IMR-90 (cell line): ENCODE results near the gene PTPRG. TPM values are rescaled to one million over a fixed set of nuclear protein-coding genes. Genes with fewer than 3 reads are reported as not detected.

Source experiments
- ATAC-seq: fragments of 200-7000 bp; cut with Tn5 transposase; 2 replicates; pipeline ENCODE4 v1.9.1; 2020; ENCODE audit warnings: low read depth, mild to moderate bottlenecking, moderate library complexity
- BruUV-seq: library from RNA; stranded (reverse); fragments of 400-500 nt; replicated peaks from 2 replicates; lab custom pipeline; 2021; lab: Mats Ljungman, UMichigan
- CTCF ChIA-PET: fragments of 300-600 bp; formaldehyde crosslinking; extraction: SDS; loops from one replicate; lab custom pipeline; 2021; ENCODE audit warnings: antibody characterized with exemption; lab: Yijun Ruan, JAX
- POLR2A ChIA-PET: fragments of 300-600 bp; sonication (Branson Sonifier 250); formaldehyde crosslinking; loops from one replicate; lab custom pipeline; 2022; ENCODE audit warnings: antibody characterized with exemption; ENCODE audit not compliant: unreplicated experiment; lab: Charles Lee
- DNase-seq: peaks from one replicate; pipeline ENCODE4 v3.0.0; 2013
- H2AFZ ChIP-seq: replicated peaks from 2 replicates; pipeline ENCODE3; 2013; ENCODE audit warnings: low read length, mild to moderate bottlenecking; ENCODE audit not compliant: poor library complexity
- H2AK5ac ChIP-seq: 2 replicates; pipeline ENCODE4 v1.6.1; 2013; ENCODE audit warnings: low read depth, low read length, inconsistent platforms
- H2AK9ac ChIP-seq: replicated peaks from 2 replicates; pipeline ENCODE3; 2013; ENCODE audit warnings: mild to moderate bottlenecking, low read depth, low read length, moderate library complexity; ENCODE audit not compliant: poor library complexity
- H2BK120ac ChIP-seq: 2 replicates; pipeline ENCODE4 v1.6.1; 2013; ENCODE audit warnings: low read depth, low read length, inconsistent platforms
- H2BK15ac ChIP-seq: 3 replicates; pipeline ENCODE4 v1.6.1; 2013; ENCODE audit warnings: low read depth, low read length, inconsistent platforms
- H2BK20ac ChIP-seq: 2 replicates; pipeline ENCODE4 v1.6.1; 2013; ENCODE audit warnings: low read depth, mild to moderate bottlenecking, inconsistent platforms, low read length, moderate library complexity
- H2BK5ac ChIP-seq: 2 replicates; pipeline ENCODE4 v1.6.1; 2013; ENCODE audit warnings: mild to moderate bottlenecking, low read depth, low read length, inconsistent platforms; ENCODE audit not compliant: poor library complexity, severe bottlenecking
- H3K14ac ChIP-seq: replicated peaks from 2 replicates; pipeline ENCODE4 v1.6.1; 2013; ENCODE audit warnings: low read depth, low read length, inconsistent platforms
- H3K18ac ChIP-seq: 2 replicates; pipeline ENCODE4 v1.6.1; 2013; ENCODE audit warnings: low read depth, low read length, control low read depth
- H3K23ac ChIP-seq: 2 replicates; pipeline ENCODE4 v1.6.1; 2013; ENCODE audit warnings: low read depth, low read length, inconsistent platforms
- H3K27ac ChIP-seq: 2 replicates; pipeline ENCODE4 v1.5.1; 2013; ENCODE audit warnings: mild to moderate bottlenecking, control low read depth, low read length; ENCODE audit not compliant: insufficient read depth
- H3K27me3 ChIP-seq: 2 replicates; pipeline ENCODE4 v1.6.1; 2013; ENCODE audit warnings: low read length; ENCODE audit not compliant: control insufficient read depth, insufficient read depth
- H3K36me3 ChIP-seq: 2 replicates; pipeline ENCODE4 v1.6.1; 2013; ENCODE audit warnings: low read length, mixed read lengths; ENCODE audit not compliant: control insufficient read depth, insufficient read depth
- H3K4ac ChIP-seq: 2 replicates; pipeline ENCODE4 v1.6.1; 2013; ENCODE audit warnings: low read depth, low read length, inconsistent platforms
- H3K4me1 ChIP-seq: 2 replicates; pipeline ENCODE4 v1.6.1; 2013; ENCODE audit warnings: low read length, mixed read lengths; ENCODE audit not compliant: control insufficient read depth, insufficient read depth
- H3K4me2 ChIP-seq: 2 replicates; pipeline ENCODE4 v1.6.1; 2013; ENCODE audit warnings: low read depth, mild to moderate bottlenecking, control low read depth, low read length, moderate library complexity
- H3K4me3 ChIP-seq: 2 replicates; pipeline ENCODE4 v1.5.1; 2013; ENCODE audit warnings: low read depth, mild to moderate bottlenecking, control low read depth, low read length, moderate library complexity; ENCODE audit not compliant: insufficient read depth
- H3K56ac ChIP-seq: 2 replicates; pipeline ENCODE4 v1.6.1; 2013; ENCODE audit warnings: low read length, inconsistent platforms; ENCODE audit not compliant: insufficient read depth; ENCODE audit errors: extremely low read depth
- H3K79me1 ChIP-seq, 2 experiments: 2 replicates each; pipeline ENCODE4 v1.6.1; 2013; ENCODE audit warnings: low read length in 2 of 2, inconsistent platforms in 1 of 2, low read depth in 1 of 2
- H3K9ac ChIP-seq: 2 replicates; pipeline ENCODE4 v1.6.1; 2013; ENCODE audit warnings: low read depth, low read length, control low read depth
- H3K9me1 ChIP-seq: 2 replicates; pipeline ENCODE4 v1.6.1; 2013; ENCODE audit warnings: low read length, inconsistent platforms; ENCODE audit not compliant: insufficient read depth
- H3K9me3 ChIP-seq: 2 replicates; pipeline ENCODE4 v1.6.1; 2013; ENCODE audit warnings: low read length; ENCODE audit not compliant: control insufficient read depth, insufficient read depth
- H4K20me1 ChIP-seq: 2 replicates; pipeline ENCODE4 v1.6.1; 2013; ENCODE audit warnings: low read length, inconsistent platforms; ENCODE audit not compliant: insufficient read depth
- H4K5ac ChIP-seq: 2 replicates; pipeline ENCODE4 v1.6.1; 2013; ENCODE audit warnings: mild to moderate bottlenecking, low read depth, low read length, control low read depth
- H4K8ac ChIP-seq, 2 experiments: 2 replicates each; pipeline ENCODE4 v1.6.1; 2013; ENCODE audit warnings: low read depth in 2 of 2, low read length in 2 of 2, control low read depth in 1 of 2, inconsistent platforms in 1 of 2
- H4K91ac ChIP-seq: 2 replicates; pipeline ENCODE4 v1.6.1; 2013; ENCODE audit warnings: low read depth, low read length, inconsistent platforms; ENCODE audit not compliant: insufficient read depth
- CHD1 ChIP-seq: IDR thresholded peaks from 2 replicates; pipeline ENCODE4 v1.6.1; 2012; ENCODE audit warnings: low read depth, low read length, improper control_type of control experiment
- ELK1 ChIP-seq: fragments of 150-350 bp; IDR thresholded peaks from 2 replicates; pipeline ENCODE4 v1.6.1; 2016; ENCODE audit warnings: low read depth, mild to moderate bottlenecking, low read length, moderate library complexity, borderline replicate concordance
- FOS ChIP-seq: fragments of 150-350 bp; IDR thresholded peaks from 2 replicates; pipeline ENCODE4 v1.6.1; 2016; ENCODE audit warnings: low read depth, low read length
- MAFK ChIP-seq: IDR thresholded peaks from 2 replicates; pipeline ENCODE4 v1.6.1; 2012; ENCODE audit warnings: low read depth, low read length, improper control_type of control experiment
- MXI1 ChIP-seq: IDR thresholded peaks from 2 replicates; pipeline ENCODE4 v1.6.1; 2012; ENCODE audit warnings: low read depth, mild to moderate bottlenecking, low read length, moderate library complexity, borderline replicate concordance
- NFE2L2 ChIP-seq: fragments of 150-350 bp; IDR thresholded peaks from 2 replicates; pipeline ENCODE4 v1.6.1; 2016; ENCODE audit warnings: low read depth, mild to moderate bottlenecking, low read length
- POLR2A ChIP-seq: IDR thresholded peaks from 2 replicates; pipeline ENCODE4 v1.6.1; 2012; ENCODE audit warnings: mild to moderate bottlenecking, low read depth, low read length
- RAD21 ChIP-seq: IDR thresholded peaks from 2 replicates; pipeline ENCODE4 v1.6.1; 2012; ENCODE audit warnings: low read length, improper control_type of control experiment
- RCOR1 ChIP-seq: IDR thresholded peaks from 2 replicates; pipeline ENCODE4 v1.6.1; 2012; ENCODE audit warnings: mild to moderate bottlenecking, low read length, improper control_type of control experiment; ENCODE audit not compliant: insufficient replicate concordance
- SMC3 ChIP-seq: fragments of 150-350 bp; IDR thresholded peaks from 2 replicates; pipeline ENCODE4 v1.6.1; 2016; ENCODE audit warnings: low read depth, mild to moderate bottlenecking, antibody characterized with exemption, low read length, moderate library complexity
- USF2 ChIP-seq: fragments of 150-350 bp; IDR thresholded peaks from 2 replicates; pipeline ENCODE4 v1.6.1; 2017; ENCODE audit warnings: mild to moderate bottlenecking, antibody characterized with exemption, low read length, low read depth
- WGBS, 2 experiments: methylation state at CpG; one replicate each; pipeline versions ENCODE4 v1.1.5 to v1.1.7; 2013; ENCODE audit warnings: missing lambda C conversion rate in 2 of 2; ENCODE audit not compliant: insufficient read length in 1 of 2; ENCODE audit errors: extremely low coverage in 2 of 2; 5-methylcytosine and 5-hydroxymethylcytosine counted together
- dilution Hi-C: fragments of 300-500 bp; cut with HindIII; formaldehyde crosslinking; loops from one replicate; pipeline ENCODE4 v1.14.3; 2018; ENCODE audit warnings: low sequenced_read_pairs; ENCODE audit not compliant: unreplicated experiment
- in situ Hi-C: fragments of 300-500 bp; cut with MboI; formaldehyde crosslinking; loops from 3 replicates; pipeline ENCODE4 v1.14.3; 2019; ENCODE audit warnings: low sequenced_read_pairs, inconsistent platforms, mixed read lengths
- intact Hi-C: fragments of 100-400 bp; cut with micrococcal nuclease; formaldehyde crosslinking; loops from 2 replicates; pipeline ENCODE4 v1.10.0; 2022
- polyA plus RNA-seq, 3 experiments: library from polyadenylated mRNA; depleted of rRNA; stranded (reverse); fragments of >200 nt; gene quantifications; 2 replicates each; pipeline ENCODE4 v1.2.3, GENCODE V29; 2012; ENCODE audit warnings: low replicate concordance in 1 of 3
- total RNA-seq: library from RNA; depleted of rRNA; stranded (reverse); fragments of >200 nt; gene quantifications from 2 replicates; pipeline ENCODE4 v1.2.3, GENCODE V29; 2012

PTPRG gene
- total and polyA plus RNA-seq, 2 of the 4 experiments (the other 2 are of a cell fraction) = 7.7 to 31.0 TPM

- Histone ChIP-seq H2BK20ac (no peak overlapping the region), H3K4ac (no peak overlapping the region), H3K36me3 (no peaks in the 10 kb centered on the region), H3K27me3 (no peaks in the 10 kb centered on the region), H2BK120ac (no peak overlapping the region), H3K9me1 (peaks cover 7% of the 10 kb centered on the region), H3K4me1 (peaks cover 2% of the 10 kb centered on the region; the same call in 1 of the 2 replicates), H4K91ac (no peak overlapping the region), H4K8ac (no peak overlapping the region), H2AK9ac (no peak overlapping the region), H3K4me2 (no peak overlapping the region), H3K79me1 (peaks cover 20 to 27% of the 10 kb centered on the region in 2 experiments), H2AK5ac (no peak overlapping the region), H3K4me3 (no peak overlapping the region), H4K20me1 (peaks cover 24% of the 10 kb centered on the region; the same call in 1 of the 2 replicates), H3K23ac (no peak overlapping the region), H2BK15ac (no peak overlapping the region), H3K9me3 (no peaks in the 10 kb centered on the region), H2AFZ (no peak overlapping the region), H3K18ac (no peak overlapping the region), H3K9ac (no peak overlapping the region), H3K14ac (no peak overlapping the region), H2BK5ac (no peak overlapping the region), H4K5ac (no peak overlapping the region), H3K27ac (no peak overlapping the region), H3K56ac (no peak overlapping the region)
- in situ Hi-C loops (no loop called here), intact Hi-C loops (no loop called here), dilution Hi-C loops (no loop called here)
- no CpG with 5 or more reads among the region's 9 CpGs for WGBS, 2 experiments
- BruUV-seq = no TSS peak
- DNase-seq (no peak), ATAC-seq (no peak)
- POLR2A ChIA-PET = no interaction called here
- TF ChIP-seq USF2 (no peak), SMC3 (no peak), CHD1 (no peak), RCOR1 (no peak), FOS (no peak), POLR2A (no peak), NFE2L2 (no peak), RAD21 (no peak), MAFK (no peak), MXI1 (no peak), ELK1 (no peak)
- CTCF ChIA-PET = interaction anchor here (0.7 kb wide), 1 partner anchor 1706 kb away, joined by 4 read pairs; no protein-coding TSS in a partner anchor
Measured at GRCh38 chr3:61899700-61900462, 338.5 kb downstream of the PTPRG start.
